HG03025 (cell line): ENCODE data around the gene APBA1.

Experiments used
- ATAC-seq: cut with Tn5 transposase; IDR thresholded peaks from one replicate; pipeline ENCODE4 v1.9.1; 2021; ENCODE audit warnings: mild to moderate bottlenecking, moderate library complexity; ENCODE audit not compliant: unreplicated experiment, low FRiP score

APBA1 gene

DNA sequence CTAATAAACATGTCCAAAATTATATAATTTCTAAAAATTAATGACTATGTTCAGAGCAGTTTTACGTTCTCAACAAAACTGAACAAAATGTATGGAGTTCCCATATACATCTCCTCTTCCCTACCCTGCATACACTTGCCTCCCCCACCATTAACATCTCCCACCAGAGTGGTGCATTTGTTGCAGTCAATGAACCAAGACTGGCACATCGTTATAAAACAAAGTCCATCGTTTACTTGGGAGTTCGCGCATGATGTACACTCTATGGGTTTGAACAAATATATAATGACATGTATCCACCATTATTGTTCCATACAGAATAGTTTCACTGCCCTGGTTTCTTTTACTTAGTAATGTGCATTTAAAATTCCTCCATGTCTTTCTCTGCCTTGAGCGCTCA is 130.1 kb downstream of the APBA1 start:
- no peak for ATAC-seq

DNA sequence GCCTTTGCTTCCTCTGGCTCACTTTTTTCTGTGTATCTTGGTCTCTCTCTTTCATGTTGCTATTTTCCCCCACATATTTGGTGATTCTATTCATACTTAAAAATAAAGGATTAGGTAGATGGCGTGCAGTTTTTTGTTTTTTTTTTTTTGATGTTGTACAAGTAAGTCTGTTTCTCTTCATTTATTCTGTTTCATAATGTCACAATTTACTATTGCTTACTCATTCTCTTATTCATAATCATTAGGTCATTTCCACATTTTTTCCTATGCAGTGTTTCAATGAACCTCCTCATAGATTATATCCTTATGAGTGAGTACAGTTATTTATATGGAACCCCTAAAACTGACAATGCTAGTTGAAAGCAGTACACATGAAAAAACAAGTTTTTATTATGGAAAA is 136.3 kb downstream of the APBA1 start:
- no peak for ATAC-seq

GRCh38 chr9:69535286-69535832 is 136.8 kb downstream of the APBA1 start:
- no peak for ATAC-seq

DNA sequence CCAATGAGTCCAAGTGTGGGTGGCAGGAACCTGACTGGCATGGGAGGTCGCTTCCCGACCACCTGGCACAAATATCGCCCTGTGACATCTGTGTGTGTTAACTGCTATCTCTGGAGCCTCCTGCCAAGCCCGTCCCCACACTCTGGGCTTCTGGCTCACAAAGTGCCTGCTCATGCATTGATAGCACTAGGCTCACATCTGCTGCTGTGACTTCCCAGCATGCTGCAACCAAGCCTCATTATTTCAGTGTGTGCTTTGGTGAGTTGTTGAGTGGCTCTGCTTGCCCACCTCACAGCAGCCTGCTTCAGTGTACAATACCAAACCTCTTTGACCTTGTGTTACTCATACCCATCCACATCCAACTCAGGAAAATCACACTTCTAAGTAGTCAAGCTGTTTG is 139.8 kb downstream of the APBA1 start:
- no peak for ATAC-seq

DNA sequence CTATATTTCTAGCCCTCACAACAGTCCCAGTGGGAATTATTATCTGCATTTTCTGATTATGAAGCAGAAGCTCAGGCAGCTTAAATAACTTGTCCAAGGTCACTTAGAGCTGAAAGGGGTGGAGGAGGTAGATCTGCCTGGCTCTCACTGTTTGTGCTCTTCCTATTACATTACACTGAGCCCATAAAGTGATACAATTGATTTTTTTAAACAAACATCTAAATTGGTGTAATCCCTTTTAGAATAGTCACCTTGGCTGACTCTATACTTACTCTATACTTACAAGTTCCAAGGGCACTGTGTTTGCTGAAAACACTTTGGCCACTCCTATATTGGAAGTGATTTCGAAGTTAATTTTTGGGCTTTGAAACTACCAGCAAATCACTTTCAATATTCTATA is 144.7 kb downstream of the APBA1 start:
- no peak for ATAC-seq

DNA sequence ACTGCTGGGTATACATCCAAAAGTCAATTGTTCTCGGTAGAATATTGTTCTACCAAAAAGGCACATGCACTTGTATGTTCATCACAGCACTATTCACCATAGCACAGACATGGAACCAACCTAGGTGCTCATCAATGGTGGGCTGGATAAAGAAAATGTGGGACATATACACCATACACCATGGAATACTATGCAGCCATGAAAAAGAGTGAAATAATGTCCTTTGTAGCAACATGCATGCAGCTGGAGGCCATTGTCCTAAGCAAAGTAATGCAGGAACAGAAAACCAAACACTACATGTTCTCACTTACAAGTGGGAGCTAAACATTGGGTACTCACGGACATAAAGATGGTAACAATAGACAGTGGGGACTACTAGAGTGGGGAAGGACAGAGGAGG is 145.5 kb downstream of the APBA1 start:
- ATAC-seq = no peak

GRCh38 chr9:69519470-69520240 is 152.5 kb downstream of the APBA1 start:
- no peak for ATAC-seq

DNA sequence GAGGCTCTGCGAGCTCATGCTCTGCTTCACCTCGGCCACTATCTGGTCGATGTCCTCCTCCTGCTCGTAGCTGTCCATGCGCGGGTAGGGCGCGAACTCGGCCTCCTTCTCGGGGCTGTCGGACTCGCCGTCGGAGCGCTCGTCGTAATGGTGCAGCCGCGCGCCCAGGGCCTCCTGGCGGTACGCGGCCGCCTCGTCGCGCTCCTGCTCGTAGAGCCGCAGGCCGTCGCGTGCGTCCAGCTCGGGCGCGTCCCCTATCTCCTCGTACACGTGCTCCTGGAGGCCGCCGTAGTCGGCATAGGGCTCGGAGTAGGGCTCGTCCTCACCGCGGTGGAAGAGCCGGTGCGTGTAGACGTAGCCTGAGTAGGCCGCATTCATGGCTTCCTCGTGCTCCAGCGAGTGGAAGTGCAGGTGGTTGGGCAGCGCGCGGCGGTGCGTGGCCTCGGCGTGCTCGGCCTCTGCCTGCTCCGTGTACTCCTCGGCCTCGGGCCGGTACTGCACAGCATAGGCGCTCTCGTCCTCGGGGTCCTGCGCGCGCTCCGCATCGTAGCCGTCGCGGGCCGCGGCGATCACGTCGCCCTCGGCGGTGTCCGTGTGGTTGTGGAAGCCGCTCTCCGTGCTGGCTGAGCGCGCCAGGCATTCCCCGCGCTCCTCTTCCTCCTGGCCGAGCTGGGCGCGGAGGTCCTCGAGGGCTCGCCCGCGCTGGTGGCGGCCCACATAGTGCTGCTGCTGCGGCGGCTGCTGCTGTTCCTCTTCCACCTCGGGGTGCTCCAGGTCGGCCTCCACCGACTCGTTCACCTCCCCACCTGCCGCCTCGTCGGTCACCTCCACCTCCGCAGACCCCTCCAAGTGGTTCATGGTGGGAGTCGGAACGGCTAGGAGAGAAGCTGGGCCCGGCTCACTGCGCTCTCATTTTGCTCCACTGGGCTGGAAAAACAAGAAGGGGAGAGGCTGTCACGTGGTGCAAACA is 155.5 kb downstream of the APBA1 start:
- no peak for ATAC-seq

DNA sequence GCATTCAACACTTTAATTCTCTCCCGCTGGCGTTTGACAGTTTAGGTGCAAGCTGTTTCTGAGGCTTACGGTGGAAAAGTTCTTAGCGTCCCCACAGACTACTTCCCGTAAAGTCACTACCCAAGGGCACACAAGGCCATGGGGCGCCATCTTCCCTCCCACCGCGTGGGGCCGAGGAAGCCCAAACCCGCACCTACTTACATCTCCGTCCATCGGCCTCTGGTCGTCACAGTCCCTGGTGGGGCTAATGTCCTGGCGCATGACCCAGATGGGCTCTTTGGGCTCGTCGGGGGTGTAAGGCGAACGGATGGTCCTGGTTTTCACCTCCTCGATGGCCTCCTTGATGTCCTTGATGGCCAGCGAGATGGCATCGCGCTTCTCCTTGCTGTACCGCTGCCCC is 156.4 kb downstream of the APBA1 start:
- ATAC-seq = no peak

DNA sequence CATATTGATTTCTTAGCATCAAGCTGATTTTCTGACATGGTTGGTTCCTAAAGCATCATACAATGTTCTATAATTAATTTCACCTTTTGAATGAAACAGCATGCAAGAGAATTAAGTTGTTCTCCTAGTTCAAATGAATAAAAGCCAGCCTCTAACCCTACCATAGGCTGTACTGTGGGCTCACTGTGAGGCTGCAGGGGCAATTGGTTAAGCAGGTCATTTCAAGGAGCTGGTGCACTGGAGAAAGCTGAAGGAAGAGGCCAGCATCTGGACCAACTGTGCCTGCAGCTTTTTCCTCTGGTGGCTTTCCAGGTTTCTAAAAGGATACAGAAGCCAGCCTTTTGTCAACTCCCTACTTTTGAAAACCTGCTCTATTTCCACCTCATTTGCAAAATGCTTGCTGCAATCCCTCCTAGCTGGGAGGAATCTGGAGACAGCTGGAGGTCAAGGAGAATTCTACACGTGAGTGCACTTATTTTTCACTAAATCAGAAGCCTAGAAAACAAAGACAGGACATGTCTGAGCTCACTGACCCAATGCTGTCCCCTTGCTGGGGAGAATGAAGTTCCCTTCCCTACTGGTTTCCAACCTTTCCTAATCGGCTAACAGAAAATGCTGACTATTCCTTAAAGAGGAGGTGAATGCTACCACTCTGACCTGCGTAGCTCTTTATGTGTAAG is 158.9 kb downstream of the APBA1 start:
- ATAC-seq = no peak

GRCh38 chr9:69504058-69504457 is 168.1 kb downstream of the APBA1 start:
- no peak for ATAC-seq

DNA sequence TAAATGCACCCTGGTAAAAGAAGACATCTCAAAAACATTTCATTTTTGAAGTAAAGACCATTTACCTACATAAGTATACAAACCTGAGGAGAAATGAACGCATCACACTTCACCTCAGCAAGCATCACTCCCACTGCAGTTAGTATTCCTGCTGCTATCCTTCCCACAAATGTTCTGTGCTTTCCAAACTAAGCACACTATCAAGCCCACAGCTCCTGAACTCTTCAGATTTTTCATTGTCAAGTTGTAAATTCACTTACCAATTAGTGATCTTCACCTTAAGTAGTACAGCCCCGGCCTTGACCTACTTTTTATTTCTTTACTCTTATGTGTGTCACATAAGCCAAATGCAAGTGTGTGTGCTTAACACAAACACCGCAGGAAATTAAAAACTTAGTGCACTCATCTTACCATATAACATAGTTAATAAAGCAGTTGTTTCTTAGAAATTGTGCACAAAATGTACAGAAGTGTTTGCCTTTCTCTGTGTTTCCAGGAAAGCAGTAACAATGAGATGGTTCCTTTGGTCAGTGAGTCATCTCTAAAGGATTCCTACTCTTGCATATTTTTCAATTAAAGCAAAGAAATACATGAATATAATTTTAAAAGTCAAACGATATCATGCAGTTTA is 169.4 kb downstream of the APBA1 start:
- no peak for ATAC-seq

DNA sequence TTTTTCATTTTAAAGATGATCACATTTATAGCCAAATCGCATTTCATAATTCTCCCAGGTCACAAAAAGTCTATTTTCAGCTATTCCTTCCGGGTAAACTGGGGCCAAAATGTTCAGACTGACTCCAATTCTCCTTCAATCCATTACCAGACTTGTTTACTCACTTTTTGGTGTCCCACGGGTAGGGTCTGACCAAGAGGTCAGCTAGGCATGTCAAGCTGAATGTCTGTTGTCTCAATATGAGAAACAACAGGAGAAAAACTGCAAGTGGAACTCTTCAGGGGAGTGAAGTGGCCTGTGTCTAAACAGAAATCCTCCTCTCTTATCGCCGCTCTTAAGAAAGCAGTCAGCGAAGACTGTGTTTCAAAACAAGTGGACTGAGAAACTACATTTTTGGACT is 171.3 kb downstream of the APBA1 start:
- ATAC-seq = no peak

DNA sequence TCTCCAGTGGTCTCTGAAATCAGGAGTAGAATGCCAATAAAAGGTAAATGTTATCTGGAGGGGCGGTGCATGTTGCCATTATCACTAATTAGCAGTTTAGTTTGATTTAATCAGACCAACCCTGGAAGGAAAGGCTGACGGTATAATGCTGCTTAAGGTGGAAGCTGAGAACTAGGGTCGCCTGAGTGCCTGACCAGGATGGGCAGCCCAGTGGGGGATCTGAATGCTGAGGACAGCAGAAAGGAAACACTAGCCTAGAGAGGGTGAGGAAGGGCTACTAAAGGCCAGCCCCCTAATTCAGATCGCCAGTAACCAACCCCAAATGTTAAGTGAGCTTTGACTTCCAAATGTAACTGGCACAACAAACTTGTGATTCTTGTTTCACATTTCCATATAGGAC is 172.2 kb downstream of the APBA1 start:
- no peak for ATAC-seq

DNA sequence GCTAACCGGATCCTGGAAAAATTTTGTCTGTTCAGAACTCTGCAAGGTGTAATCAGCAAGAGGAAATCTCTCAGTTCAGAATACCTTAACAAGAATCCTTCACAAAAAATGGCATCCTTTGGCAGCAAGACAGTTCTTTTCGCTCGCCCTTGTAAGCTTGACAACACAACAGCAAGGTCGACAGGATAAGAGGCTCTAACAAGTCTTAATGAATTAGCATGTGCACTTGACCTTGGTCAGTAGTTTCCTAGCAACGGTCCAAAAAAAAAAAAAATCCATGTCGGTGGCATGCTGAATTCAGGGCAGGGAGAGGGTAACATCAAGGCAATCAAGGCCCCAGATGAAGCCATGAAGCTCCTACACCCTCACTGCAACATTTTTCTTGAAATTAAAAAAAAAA is 172.8 kb downstream of the APBA1 start:
- ATAC-seq = no peak

DNA sequence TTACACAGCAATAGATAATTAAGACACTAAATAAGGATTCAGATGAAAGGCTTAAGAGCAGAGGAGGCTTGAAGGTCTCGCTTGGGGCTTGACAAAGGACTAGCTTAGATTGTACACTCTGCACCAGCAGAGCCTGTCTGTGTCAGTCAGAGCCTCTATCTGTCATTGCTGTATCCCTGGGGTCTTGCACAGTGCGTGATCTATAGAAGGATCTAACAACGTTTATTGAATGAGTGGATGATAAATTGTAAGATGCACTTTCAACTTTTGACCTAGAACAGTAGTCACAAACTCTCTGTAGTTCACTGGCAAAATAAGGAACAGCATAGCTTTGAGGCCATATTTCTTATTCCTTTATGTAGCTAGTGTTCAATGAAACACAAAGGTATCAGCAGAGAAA is 173.7 kb downstream of the APBA1 start:
- no peak for ATAC-seq

DNA sequence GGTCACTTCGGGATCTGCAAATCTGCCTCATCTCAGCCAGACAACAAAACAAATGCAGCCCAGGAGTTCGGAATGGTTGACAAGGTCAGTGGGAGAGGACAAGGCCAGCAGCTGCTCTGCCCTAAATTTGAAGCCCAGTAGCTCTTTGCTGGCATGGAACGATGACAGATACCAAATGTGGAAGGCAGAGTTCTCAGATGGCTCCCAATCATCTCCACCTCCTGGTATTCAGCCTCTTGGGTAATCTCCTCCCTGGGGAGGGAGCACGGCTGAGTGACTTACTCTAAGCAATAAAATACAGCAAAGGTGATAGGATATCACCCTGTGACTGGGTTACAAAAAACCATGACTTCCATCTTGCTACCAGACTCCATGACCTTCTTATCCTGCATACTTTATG is 174.4 kb downstream of the APBA1 start:
- ATAC-seq = no peak

DNA sequence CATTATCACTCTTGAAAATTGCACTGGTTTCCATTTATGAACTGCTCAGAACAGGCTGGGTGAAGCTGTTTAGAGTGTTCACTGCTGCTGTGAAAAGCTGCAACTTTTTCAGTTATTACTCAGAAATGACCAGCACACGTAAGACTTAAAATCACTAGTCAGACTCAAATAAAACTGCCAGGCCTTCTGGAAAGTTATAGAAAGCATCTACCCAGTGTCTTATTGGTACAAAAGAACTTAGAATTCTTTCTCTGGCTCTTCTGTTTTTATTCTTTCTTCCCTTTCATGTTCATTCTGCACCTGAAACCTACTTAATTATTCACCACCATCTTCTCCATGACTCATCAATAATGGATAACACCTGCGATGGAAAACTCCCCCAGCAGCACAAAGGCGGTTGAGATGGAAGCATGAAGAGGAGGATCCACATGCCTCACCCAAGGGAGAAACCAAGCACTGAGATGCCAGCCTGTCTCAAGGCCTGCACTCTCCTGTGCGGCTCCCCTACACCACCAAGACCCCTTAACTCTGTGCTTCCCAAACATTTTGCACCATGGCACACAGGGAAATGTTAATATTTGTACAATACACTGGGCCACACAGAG is 175.2 kb downstream of the APBA1 start:
- no peak for ATAC-seq

GRCh38 chr9:69495296-69495695 is 176.9 kb downstream of the APBA1 start:
- ATAC-seq = no peak

- ATAC-seq = no peak
Observed at GRCh38 chr9:69494763-69495162, 177.4 kb downstream of the APBA1 start.
